IPS-NIHi11 (cell line): ENCODE data around the gene RCL1.

Source experiments
- DNase-seq: peaks from one replicate; pipeline ENCODE4 v3.0.0; 2012; ENCODE audit warnings: mixed read lengths, low spot score

The RCL1 gene

GRCh38 chr9:4812858-4813257 is 20.1 kb downstream of the RCL1 start:
- no peak for DNase-seq

- no peak for DNase-seq
Observed at GRCh38 chr9:4814913-4815312, 22.2 kb downstream of the RCL1 start.

- DNase-seq = no peak
Observed at GRCh38 chr9:4815381-4815956, 22.7 kb downstream of the RCL1 start.

GRCh38 chr9:4820168-4820567 is 27.4 kb downstream of the RCL1 start:
- DNase-seq = no peak

- no peak for DNase-seq
Observed at GRCh38 chr9:4821133-4821532, 28.4 kb downstream of the RCL1 start.

GRCh38 chr9:4822057-4822456 is 29.3 kb downstream of the RCL1 start:
- DNase-seq = no peak

- no peak for DNase-seq
Observed at GRCh38 chr9:4826417-4827166, 33.8 kb downstream of the RCL1 start.

- DNase-seq = no peak
Observed at GRCh38 chr9:4827224-4827623, 34.5 kb downstream of the RCL1 start.

- DNase-seq = no peak
Observed at GRCh38 chr9:4828761-4829160, 36.0 kb downstream of the RCL1 start.

GRCh38 chr9:4829969-4830368 is 37.2 kb downstream of the RCL1 start:
- no peak for DNase-seq

GRCh38 chr9:4830699-4831098 is 38.0 kb downstream of the RCL1 start:
- no peak for DNase-seq

GRCh38 chr9:4831119-4831518 is 38.4 kb downstream of the RCL1 start:
- DNase-seq = no peak

GRCh38 chr9:4831944-4832343 is 39.2 kb downstream of the RCL1 start:
- DNase-seq = no peak

- no peak for DNase-seq
Observed at GRCh38 chr9:4832786-4833579, 40.2 kb downstream of the RCL1 start.

- no peak for DNase-seq
Observed at GRCh38 chr9:4833781-4834560, 41.2 kb downstream of the RCL1 start.

- no peak for DNase-seq
Observed at GRCh38 chr9:4836676-4837075, 43.9 kb downstream of the RCL1 start.

GRCh38 chr9:4837261-4838188 is 44.8 kb downstream of the RCL1 start:
- no peak for DNase-seq

- DNase-seq = no peak
Observed at GRCh38 chr9:4838189-4838546, 45.4 kb downstream of the RCL1 start.

GRCh38 chr9:4839470-4839912 is 46.7 kb downstream of the RCL1 start:
- no peak for DNase-seq

- no peak for DNase-seq
Observed at GRCh38 chr9:4840018-4840417, 47.3 kb downstream of the RCL1 start.

- DNase-seq = no peak
Observed at GRCh38 chr9:4842213-4842612, 49.5 kb downstream of the RCL1 start.
